Heart left ventricle (tissue), 13 donors: ENCODE results near the gene FNDC7.

Experiments used
- POLR2A ChIP-seq, 2 donors: fragments of 450-650 bp; IDR thresholded peaks; one replicate each; pipeline ENCODE4 v1.6.1; 2017; ENCODE audit warnings: antibody characterized with exemption in 2 of 2, mild to moderate bottlenecking in 2 of 2, moderate library complexity in 2 of 2
- TF ChIP-seq, protein P1 (sequence below), 12 donors: fragments of 200-600 bp; sonication (generic) in 4 of 12; IDR thresholded peaks; one replicate each; pipeline versions ENCODE4 v1.5.0 to v1.8.0; 2018 to 2022; ENCODE audit warnings: antibody characterized with exemption in 12 of 12, mild to moderate bottlenecking in 5 of 12
- donor health status: ischemic (EF 13 %, LVEDD 7.1; RV severe dilation, severe dysfunction).
- donor health status: DM: no; HTN: yes; CAD: no.
- donor health status: DM: no; HTN: no; CAD: no.
- donor health status: ischemic (EF 25% LVEDD 6.9; RV normal size, moderate dysfunction).
- donor health status: ischemic (EF 25% LVEDD 5.7; RV mildly dilated, moderate dysfunction).
- donor health status: ischemic (EF 35%, LVEDD 5.7; RV mildly dilated, moderate dysfunction).
- donor health status: nonischemic (EF 11% LVEDD 7.7; RV severe dilation, severe dysfunction).
- donor health status: DM: yes; HTN: yes; CAD: no.
- donor health status: PGD.
- donor health status: ischemic (EF 29% LVEDD 5.4; RV normal size, mild dysfunction).
- donor health status: nonischemic (EF 23%, LVEDD 6.1; RV moderate dilation, normal function).

- TF ChIP-seq, protein P1, sequence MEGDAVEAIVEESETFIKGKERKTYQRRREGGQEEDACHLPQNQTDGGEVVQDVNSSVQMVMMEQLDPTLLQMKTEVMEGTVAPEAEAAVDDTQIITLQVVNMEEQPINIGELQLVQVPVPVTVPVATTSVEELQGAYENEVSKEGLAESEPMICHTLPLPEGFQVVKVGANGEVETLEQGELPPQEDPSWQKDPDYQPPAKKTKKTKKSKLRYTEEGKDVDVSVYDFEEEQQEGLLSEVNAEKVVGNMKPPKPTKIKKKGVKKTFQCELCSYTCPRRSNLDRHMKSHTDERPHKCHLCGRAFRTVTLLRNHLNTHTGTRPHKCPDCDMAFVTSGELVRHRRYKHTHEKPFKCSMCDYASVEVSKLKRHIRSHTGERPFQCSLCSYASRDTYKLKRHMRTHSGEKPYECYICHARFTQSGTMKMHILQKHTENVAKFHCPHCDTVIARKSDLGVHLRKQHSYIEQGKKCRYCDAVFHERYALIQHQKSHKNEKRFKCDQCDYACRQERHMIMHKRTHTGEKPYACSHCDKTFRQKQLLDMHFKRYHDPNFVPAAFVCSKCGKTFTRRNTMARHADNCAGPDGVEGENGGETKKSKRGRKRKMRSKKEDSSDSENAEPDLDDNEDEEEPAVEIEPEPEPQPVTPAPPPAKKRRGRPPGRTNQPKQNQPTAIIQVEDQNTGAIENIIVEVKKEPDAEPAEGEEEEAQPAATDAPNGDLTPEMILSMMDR (IDR thresholded peaks at IDR 0.05), result no peak
- no peak for TF ChIP-seq POLR2A (IDR thresholded peaks at IDR 0.05)
These were observed 16.8 kb downstream of the FNDC7 start for GRCh38 chr1:108729481-108729880.
